Renal cortical epithelial cell (primary cell): Measurements from ENCODE around the gene NR5A1. TPM values are rescaled to one million over a fixed set of nuclear protein-coding genes. Genes with fewer than 3 reads are reported as not detected.

Experiments used
- DNase-seq: peaks from one replicate; pipeline ENCODE4 v3.0.0-alpha.2; 2011; ENCODE audit warnings: low read depth
- total RNA-seq: library from RNA; depleted of rRNA; stranded (reverse); fragments of >200 nt; gene quantifications from 2 replicates; pipeline ENCODE4 v1.2.3, GENCODE V29; 2014

Gene NR5A1
- not detected in 2 replicates for total RNA-seq

DNA sequence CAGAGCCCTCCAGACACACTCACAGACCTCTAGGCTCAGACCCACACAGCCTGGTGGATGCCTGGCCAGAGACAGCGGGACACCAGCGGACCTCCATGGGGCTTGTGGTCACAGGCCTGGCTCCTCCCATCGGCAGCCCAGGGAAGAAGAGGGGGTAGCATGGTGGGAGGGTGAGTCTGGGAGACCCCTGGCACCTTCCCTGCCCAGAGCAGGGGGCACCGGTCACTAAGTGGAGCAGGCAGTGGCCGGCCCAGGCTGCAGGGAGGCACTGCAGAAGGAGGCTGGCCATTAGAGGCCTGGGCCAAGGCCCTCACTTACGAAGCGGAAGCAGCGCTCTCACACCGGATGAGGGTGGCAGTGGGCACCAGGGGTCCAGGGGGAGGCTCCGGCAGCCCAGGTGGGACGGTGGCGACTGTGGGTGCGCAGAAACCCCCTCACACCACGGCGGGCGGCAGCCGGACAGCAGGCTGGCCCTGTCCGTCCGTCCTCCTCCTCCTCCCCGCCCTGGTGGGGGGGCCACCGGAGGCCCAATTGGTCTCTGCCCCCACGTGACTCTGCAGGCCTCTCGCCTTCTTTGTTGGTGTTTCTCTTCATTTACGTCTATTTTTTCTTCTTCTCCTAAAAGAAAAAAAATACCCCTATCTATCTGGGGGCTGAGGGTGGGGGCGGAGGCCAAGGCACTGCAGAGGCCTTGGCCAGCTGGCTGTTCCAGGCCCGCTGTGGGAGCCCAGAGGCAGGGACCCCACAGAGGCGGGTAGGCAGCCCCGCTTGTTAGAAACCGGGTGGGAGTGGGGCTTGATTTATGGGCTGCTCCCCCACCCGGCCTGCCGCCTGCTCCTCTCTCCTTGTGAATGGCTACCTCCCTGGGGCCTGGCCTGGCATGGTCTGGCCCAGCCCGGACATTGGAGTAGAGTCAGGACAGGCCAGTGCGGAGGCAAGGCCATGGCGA is at the start of gene NR5A1:
Gene NR5A1 (minus strand): TSS at position 469 of the 949 bp plus-strand sequence. CDS start 4,004 bp downstream, outside the sequence.
- no peak for DNase-seq

DNA sequence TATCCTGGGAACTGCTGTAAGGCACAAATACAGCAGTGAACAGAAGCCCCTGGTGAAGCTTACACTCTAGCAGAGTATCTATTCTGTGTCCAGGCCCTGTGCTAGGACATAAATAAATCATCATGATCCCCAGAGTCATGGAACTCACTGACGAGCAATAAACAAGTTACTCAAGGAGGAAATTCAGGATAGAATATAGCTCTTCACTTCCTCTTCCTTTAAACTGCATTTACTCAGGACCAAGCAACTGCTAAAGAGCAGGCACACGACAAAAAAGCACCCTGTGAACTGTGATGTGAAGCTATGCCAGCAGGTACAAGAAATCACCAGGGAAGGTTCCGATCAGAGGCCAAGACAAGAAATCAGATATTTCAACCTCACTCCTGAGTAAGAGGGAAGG is 47.8 kb upstream of the NR5A1 start:
- DNase-seq = no peak

DNA sequence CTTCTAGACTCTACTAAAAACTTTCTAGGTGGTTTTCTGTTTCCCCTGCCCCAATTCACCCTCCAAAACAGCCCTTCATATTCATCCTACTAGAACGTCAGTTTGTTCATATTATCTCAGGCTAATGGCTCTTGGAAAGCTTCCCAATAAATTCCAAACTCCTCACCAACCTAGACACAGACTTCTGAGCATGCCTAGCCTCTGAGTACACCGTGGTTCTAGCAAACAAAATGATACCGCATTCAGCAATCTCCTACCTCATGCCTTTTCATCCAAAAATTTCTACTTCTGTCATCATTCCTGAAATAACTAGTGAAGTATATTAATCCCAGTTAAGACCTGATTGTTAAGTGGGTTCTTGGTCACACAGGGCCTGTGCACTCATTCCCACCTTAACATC is 46.5 kb upstream of the NR5A1 start:
- peak; percentile 64 for DNase-seq

DNA sequence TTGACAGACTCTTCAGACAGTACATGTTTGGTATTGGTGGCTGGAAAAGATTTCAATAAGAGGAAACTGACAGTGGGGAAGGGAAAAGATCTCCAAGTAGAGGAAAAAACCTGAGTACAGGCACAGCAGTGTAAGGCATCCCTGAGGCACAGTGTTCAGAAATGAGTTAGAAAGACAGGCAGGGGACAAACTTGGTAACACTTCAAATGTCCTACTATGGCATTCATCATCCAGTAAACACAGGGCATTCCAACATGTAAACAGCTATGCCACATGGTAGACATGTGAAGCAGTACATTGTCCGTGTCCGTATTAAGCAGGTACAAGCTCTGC is 45.0 kb upstream of the NR5A1 start:
- no peak for DNase-seq

DNA sequence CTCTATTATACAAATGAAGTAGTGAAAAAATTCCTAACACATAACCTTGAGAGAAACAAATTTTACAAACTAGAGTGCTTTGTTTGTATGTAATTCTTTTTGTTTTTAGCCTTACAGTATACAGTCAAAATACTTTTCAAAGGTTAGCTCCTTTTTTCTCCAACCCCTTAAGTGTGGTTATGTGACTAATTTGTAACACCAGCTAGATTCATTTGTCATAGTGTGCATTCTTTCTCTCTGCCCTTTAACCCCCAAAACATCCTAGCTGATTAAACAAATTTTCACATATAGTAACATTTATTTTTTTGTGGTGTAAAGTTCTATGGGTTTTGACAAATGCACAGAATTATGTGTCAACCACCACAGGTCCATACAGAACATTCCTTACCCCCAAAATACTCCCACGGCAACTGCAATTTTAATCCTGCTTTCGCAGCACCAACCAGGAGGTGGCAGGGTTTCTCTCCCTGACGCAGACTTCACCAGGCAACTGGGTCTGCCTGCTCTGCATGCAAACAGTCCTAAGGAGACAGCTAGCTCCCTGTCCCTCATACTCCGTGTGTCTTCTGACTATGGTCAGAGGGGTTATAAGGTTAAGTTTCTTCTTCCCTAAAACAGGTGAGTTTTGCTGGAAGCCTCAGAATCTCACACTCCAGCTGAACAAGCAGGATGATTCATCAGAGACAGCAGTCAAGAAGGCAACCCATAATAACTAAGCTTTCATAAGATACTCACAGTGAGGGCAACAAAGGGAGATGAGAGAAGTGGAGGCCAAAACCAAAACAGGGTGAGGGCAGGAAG is 44.5 kb upstream of the NR5A1 start:
- DNase-seq = peak; percentile 70

DNA sequence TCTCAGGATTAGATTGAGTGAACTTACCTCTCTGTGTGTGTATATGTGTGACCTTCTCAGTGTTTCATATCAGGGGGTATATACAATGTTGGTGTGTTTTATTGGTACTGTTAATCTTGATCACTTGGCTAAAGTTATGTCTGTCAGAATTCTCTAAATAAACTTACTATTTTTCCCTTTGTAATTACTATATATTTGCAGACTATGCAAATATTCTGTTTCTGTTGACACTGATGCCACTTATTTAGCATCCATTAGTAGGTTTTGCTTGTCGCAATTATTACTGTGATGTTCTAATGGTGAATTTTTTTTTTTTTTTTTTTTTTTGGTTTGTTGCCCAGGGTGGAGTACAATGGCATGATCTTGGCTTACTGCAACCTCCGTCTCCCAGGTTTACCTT is 42.9 kb upstream of the NR5A1 start:
- no peak for DNase-seq

DNA sequence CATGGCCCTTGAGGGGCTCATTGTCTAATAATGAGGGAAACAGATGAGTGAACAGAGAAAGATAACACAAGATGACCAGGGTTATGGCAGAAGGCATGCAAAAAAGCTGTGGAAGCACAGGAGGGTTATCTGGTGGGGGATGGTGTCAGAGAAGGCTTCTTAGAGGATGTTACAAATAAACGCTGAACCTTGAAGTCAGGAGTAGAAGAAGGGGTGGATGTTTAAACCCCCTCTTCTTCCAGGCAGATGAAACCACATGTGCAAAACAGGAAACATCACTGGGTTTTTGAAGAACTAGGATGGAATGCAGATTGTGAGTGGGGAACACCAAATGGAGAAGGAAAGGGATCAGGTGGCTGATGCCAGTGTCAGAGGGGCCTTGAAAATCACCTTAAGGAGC is 41.8 kb upstream of the NR5A1 start:
- no peak for DNase-seq

DNA sequence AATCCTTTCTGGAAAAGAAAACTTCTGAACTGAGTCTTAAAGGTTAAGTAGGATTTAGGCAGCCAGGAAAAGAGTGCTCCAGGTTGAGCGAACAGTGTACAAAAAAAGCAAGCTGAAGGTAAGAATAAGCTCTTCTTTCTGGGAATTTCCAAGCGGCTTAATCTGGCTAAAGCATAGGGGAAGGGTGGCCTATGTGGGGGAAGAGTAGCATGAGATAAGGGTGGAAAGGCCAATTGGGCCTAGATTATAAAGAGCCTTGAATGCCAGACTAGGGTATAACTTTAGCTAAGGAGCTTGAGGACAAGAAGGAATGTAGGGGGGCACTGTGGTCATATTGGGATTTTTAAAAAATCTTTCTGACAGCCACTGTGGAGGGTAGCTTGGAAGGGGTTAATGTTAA is 37.3 kb upstream of the NR5A1 start:
- no peak for DNase-seq

DNA sequence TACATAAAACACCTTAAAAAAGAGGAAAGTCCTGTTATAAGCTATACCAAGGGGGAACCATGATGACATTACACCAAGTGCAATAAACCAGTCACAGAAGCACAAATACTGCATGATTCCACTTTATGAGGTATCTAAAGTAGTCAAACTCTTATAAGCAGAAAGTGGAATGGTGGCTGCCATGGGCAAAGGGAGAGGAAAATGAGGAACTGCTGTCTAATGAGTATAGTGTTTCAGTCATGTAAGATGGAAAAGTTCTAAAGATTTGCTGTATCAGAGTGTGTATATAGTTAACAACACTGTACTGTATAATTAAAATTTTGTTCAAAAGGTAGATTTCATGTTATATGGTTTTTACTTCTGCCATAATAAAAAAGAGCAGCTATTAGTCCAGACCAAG is 34.6 kb upstream of the NR5A1 start:
- DNase-seq = no peak

DNA sequence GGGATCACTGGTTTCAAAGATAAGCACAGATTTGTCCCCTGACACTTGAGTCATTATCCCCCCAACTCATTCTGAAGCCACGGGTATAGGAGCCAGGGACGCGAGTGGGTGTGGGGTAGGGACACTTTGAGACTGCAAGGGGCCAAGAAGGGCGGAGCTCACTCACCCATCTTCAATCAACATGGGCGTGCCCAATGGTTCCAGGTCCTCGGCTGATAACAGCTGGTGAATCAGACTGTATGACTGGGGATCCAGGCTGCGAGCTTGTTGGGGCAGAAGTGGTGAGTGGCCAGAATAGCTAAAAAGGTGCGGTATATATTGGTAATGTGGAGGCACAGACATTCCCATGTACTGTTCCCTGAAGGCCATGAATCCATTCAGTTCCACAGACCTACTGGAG is 30.7 kb upstream of the NR5A1 start:
- DNase-seq = no peak

DNA sequence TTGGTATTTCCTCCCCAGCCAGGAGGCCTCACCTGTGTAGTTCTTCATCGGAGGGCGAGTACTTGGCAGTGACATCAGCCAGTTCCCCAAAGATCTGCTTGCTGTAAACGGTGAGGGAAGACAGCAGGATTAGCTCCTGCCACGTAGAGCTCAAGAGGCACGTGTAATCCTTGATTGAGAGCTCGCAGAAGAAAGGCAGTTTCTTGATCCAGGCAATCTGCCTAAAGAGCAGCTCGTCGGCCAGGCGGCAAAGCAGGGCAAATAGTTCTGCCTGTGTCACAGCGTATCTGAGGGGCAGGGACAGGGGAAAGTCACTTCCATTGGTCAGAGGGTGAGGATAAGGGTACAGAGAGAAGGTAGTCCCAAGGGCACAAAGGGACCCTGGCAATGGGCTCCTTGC is 28.6 kb upstream of the NR5A1 start:
- no peak for DNase-seq

DNA sequence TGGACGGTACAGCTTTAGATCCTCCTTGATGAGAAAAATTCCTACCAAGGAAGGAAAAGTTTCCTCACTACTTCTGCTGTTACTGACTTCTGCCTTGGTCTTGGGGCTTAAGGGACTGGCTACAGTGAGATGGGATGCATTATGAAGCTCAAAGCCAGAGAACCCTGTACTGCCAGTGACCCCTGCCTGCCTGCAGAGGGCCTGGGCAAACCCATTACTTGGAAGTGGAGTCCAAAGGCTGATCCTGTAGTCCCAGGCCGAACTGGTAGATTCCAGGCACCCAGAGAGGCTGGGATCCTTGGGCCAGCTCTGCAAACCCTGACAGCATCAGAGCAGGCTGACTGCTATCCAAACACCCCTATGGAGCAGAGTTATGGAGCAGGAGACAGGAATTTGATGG is 25.7 kb upstream of the NR5A1 start:
- no peak for DNase-seq

DNA sequence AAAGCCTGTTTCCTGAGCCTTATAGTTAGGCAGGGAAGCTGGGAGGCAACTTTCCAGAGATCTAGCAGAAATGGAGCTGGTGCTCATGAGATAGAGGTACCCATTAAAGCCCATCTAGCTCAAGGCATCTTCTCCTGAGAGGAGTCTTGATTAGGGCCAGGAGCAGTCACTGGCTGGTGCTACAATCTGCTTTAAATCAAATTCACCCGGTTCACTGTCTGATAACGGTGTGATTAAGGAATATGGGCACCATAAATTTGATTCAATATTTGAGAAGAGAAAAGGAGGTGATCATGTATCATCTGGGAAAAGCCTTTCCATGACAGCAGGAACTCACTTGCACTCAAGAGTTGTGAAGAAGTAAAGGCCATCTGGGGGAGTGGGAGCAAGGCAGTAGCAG is 23.9 kb upstream of the NR5A1 start:
- DNase-seq = no peak

DNA sequence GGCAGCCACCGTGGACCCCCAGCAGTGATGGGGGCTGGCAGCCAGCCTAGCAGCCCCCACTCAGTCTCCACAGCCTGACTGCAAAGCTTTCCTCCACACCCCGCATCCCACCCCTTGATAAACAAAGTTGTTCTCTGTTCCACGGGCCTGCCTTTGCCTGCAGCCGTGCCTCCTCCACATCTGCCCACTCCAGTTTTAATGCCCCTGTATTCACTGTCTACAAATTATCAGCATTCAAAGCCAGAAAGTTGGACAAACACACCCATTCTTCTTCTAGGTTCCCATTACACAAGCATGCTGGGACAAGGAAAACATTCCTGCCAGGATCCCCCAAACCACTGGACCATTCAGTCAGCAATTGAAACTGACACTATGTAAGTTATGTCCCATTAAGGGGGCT is 23.0 kb upstream of the NR5A1 start:
- no peak for DNase-seq

DNA sequence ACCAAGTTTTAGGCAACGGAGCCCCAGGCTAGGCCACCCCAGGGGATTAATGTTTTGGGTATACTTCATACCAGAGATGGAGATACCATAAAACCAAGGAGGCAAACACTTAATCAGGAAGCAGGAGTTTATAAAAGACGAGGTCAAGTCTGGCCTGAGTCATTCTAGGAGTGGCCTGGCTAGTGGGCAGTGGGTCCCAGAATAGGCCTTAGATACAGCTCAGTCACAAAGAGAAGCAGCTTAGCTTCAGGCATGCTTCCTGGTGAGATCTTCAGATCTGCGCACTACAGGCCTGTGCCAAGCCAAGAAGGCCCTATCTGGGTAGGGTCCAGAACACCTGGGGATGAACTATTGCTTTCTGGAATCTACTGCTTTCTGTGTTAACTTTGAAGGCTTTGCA is 20.6 kb upstream of the NR5A1 start:
- peak; percentile 51 for DNase-seq

DNA sequence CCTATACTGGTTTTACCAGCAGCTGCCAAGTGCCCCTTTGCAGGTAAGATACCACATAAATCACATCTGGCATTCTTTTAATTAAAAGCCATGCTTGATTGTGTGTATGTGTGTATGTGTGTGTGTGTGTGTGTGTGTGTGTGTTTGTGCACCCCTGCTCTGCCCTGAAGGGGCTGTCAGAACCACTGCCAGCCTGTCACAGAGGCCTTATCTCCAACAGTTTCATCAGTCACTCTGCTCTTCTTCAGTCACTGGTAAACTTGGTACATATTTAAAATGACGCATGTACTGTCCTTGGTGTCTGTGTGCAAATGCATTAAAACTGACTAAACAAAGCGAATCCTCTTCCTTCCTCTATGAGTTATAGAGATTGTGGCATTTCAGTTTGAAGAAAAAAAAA is 19.0 kb upstream of the NR5A1 start:
- no peak for DNase-seq

DNA sequence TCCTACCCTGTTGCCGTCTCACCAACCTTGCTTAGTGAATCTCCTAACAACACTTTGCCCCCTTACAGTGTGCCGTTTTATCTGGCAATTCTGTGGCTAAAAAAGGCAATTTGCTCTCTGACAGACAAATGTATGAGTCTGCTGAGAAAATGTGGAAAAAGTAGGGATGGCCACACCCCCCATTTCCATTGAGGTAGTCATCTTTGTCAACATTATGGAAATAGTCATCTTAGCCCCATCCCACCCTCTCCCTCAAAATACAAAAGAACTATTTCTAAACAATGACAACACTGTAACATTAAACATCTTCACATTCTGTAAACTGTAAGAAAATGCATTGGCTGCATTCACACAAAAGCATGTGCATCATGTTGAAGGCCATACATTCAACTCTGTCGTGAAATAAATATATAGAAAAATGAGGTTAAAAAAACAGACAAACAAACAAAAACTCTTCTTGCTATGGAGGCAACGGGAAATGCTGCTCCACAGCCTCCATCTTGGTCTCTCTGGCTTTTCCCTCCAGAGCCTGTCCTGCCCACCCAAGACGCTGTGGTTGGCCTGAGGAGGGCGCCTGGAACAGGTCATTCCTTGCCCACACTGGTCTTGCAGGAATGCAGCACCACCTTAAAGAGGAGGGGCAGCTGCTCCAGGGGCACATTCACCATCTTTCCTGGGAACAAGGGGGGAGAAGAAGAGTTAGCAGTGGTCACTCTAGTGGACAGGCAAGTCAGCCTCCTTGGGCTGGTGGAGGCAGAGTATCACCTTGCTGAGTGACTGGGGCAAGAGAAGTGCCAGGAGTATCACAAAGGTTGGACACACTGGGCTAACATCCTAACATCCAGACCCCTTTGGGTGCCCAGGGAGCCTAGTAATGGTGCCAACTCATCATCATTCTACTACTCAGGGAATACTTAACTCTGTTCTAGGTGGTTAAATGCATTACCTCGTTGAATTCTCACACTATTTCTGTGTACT is 15.2 kb upstream of the NR5A1 start:
- no peak for DNase-seq

DNA sequence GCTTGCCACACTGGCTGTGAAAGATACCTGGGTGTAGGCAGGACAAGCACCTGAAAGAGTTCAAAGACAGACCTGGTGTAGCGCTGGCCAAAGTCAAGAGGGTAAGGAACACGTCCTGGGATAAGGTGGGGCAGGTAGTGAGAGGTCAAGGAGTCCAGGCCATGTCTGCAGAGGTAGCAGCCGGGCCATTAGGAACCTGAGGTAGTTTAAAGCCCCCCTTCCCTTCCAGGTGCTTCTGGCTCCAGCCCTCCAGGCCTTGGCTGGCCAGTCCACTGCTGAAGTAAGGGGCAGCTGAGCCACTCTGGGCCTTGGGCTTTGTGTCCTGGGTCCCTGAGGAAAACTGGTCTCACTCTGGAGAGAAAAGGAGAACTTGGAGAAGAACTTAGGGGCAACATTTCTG is 13.9 kb upstream of the NR5A1 start:
- no peak for DNase-seq

DNA sequence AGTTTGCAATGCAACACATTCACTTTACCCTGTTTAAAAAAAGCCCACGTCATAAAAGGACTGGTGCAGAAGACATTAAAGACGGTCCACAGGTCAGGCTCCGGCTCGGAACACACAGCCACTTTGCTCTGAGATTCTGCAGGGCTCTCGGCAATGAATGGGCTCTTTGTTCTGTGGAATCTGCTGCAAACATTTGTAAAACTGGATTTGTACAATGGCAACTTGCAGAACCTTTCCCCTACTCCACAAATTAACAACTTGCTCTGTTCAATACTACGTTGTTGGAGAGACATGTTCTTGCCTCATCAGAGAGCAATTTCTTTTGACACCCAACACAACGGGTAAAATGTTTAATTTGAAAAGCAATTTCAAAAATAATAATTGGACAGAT is 13.0 kb upstream of the NR5A1 start:
- DNase-seq = no peak

DNA sequence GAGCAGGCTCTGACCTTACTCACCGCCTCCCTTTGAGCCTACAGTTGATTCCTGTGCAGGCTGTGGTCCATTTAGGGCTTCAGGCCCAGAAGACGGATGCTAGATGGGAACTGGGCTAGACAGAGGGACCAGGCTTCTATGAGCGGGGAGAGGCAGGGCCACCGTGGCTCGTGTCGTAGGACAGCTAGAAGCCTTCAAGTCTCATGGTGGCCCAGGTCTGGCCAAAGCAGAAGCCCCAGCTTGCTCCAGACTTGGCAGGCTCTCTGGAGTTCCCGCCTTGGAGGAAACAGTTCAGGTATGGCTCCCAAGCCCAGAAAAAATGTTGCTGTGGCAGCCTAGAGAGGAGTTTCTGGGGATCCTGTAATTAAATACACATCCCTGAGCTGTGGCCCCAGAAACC is 10.9 kb upstream of the NR5A1 start:
- DNase-seq = no peak

DNA sequence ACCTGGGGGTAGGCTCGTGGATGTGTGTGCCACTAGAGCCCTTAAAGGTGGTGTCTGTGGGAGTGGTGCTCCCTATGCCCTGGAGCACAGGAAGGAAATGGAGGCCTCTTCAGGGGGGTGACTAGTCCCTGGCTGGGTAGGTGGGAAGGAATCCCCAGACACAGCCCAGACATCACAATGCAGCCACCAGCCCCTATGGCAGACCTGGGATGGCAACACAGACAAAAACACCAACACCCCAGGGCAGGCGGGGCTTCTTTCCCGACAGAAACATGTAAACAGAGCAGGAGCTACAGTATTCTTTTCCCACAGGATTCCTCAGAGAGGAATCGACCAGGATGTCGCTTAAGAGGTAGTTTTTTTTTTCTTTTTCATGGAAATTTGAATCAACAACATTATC is 10.4 kb upstream of the NR5A1 start:
- no peak for DNase-seq

DNA sequence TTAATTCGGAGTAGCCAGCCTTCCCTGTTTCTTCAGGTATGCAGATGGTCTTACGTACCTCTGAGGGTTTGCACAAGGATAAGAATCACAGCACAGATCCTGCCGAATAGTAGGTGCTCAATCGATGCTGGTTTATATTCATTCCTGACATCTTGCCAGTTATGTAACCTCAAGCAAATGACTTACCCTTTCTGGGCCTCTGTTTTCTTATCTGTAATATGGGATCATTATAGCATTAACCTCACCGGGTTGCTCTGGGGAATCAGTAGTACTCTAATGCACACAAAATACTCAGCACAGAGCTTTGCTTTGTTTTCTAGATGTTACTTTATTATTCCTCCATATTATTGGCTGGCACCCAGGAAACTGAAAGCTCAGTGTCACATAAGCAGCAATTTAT is 7.7 kb upstream of the NR5A1 start:
- no peak for DNase-seq
